NCI-H1105 (cell line): Measurements from ENCODE around the gene METTL3.

ENCODE experiments used
- DNase-seq: peaks from one replicate; lab custom pipeline; 2025; lab: John Stamatoyannopoulos, UW

METTL3 gene

DNA sequence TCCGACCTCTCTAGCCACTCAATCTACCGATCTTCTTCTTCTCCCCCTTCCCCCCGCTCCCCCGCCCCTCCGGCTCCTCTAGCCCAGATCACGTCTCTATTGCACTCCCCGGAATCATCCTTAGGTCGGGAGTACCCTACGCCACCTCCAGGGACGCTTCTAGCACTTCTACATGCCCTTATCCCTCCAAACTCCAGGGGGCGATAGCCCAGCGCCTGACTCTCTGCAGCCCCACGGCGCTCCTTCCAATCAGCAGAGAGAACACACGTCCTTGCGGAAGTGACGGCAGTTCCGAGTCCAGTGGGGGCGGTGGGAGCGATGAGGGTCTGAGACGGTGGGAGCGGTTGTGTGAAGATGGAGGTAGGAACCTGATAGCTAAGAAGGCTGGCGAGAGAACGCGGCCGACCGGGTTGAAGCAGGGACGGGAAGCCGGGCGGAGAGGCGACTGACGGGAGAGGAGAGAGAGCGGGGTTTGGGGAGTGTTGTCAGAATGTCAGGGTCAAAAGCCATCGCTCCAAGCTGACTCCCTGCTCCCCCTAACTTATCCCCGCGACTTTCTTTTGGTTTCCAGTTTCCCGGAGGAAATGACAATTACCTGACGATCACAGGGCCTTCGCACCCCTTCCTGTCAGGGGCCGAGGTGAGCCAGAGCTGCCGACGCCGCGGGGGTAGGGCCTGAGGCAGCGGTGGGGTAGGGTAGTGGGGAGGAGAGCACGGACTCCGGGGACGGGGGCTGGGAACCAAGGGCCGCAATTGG is 34.0 kb downstream of the METTL3 start, which contains the start of the genes RAB2B and TOX4:
Gene RAB2B, minus strand, starts transcription at position 35 of the 757 bp plus-strand sequence. CDS start 87 bp downstream, outside the sequence.
Gene TOX4, plus strand, starts transcription at position 271 of the 757 bp plus-strand sequence. Its CDS starts 84 bp downstream, at position 355.
- peak; percentile 98 for DNase-seq

DNA sequence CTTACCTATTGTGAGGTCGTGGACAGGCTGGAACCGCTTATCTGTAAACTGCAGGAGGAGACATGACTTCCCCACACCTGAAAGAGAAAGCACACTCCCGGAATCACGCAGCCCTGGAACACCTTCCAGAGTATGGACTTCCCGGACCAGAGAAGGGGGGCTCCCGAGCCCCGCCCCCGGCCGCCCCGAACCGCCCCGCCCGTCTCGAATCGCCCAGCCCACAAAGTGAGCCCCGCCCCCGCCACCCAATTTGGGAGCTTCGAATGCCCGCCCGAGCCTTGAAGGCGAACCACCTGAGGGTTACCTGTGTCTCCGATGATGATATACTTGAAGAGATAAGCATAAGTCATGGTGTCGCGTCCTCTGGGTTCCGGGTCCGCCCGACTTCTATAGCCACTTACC is 34.6 kb downstream of the METTL3 start:
- DNase-seq: peak; percentile 90

DNA sequence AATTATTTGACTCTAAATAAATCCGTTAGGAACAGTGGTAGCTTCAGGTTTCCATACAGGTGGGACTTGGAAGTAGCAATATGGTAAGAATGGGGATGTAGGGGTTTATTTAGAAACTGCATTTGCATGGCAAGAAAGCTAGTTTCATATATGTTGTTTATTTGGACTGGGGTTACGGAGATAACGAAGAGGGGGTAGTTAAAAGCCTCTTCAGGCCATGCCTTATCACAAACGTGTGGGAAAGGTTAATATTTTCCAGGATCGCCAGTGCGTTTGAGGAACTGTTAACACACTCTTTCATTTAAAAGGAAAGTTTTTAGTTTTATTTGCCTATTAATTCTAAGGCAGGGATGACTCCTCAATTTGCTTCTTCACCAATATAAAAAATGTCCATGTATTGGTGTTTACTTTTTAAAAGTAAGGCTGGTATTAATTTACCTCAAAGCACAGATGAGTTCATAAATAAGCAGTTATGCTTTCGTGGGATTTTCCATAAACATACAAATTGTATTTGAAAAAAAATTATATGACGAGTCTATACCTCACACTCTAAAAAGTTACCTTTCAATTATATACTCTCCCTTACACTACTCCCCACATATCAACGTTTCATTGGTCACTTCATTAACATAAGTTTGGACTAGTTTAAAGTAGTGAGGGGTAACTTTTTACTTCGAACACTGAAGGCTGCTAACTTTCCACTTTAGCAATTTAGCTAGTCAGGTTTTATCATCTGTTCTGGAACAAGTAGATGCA is 35.2 kb downstream of the METTL3 start:
- DNase-seq: no peak

DNA sequence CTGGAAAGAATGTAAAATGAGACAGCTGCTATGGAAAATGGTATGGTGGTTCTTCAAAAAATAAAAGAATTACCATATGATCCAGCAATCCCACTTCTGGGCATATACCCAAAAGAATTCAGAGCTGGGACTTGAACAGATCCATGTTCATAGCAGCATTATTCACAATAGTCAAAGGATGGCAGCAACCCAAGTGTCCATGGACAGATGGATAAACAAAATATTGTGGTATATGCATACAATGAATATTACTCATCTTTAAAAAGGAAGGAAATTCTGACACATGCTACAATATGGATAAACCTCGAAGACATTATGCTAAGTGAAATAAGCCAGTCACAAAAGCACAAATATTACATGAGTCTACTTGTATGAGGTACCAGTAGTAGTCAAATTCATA is 43.5 kb downstream of the METTL3 start:
- DNase-seq: no peak

DNA sequence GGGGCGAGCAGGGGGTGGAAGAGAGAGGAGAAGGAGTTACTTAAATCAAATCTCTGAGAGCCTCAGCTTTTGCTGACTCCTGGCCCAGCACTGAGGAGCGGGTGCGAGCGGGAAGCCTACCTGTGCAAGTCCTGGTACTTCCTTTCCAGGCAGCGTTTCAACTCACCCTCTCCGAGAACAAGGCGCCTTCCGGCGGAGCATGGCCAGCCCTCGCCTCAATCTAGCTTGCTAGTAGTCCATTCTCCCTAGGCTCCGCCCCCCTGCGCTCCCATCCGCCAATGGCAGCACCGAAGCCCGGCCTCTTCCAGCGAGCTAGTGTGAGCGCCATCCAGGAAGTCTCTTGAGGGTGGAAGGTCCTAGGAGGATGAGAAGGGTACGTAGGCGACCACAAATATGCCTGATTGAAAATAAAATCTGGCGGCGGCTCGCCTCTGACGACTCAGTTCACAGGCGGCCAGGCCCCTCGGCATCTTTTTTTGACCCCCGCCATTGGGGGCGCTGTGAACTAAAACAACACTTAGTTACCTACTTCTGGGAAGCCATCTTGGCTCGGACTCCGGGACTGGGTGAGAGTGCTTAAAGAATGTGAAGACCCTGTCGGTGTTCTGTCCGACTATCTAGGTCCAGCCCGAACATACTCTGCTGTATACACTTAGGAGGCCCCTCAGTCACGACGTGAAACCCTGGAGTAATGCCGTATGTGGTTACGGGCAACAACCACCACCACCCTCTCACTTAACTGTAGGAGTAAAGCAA is 55.0 kb downstream of the METTL3 start, which contains the start of gene CHD8:
Gene CHD8, minus strand, starts transcription at position 212 of the 756 bp plus-strand sequence. CDS start 24,480 bp downstream, outside the sequence.
- DNase-seq: peak; percentile 99

DNA sequence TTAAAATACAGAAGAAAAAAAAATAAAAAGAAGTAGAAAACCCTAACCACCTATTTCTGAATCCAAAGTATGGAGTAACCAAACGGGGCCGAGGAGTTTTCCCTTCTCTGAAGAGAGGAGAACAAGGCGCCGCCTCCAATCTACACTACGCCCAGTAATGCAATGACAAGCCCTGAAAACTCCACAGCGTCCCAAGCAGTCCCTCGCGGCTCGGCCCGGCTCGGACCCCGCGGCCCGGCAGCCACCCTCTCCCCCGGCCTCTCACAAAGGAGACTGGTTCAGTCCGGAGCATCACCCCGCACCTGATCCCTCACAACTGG is 55.6 kb downstream of the METTL3 start:
- DNase-seq: no peak

DNA sequence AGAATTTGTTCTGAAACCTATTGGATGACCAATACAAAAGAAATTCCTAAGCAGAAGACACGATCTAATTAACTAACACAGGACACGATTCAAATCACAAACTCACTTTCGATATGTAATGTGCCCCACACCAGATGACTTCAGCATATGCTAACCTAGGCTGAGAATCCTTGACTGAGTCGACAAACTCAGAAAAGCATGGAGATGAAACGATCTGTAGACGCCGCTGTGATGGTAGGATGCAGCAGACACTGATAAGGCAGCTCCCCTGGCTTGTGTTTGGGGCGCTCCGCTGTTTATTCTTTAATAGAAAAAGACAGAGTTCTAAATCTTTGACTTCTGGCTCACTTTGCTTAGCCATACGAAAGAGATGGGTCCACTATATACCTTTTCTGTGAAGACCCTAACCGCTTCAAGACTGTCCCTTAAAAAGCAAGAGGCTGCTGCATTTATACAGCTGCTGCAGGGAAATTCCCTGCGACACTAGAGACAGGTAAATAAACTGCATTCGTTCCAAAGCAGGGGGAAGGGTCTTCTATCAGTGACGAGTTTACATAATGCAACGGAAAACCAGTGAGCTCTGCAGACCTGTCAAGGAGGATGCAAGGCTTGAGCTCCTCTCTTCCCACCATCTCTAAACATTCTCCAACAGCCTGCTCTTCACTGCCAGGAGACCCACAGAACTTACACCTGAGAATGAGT is 56.1 kb downstream of the METTL3 start:
- no peak for DNase-seq

DNA sequence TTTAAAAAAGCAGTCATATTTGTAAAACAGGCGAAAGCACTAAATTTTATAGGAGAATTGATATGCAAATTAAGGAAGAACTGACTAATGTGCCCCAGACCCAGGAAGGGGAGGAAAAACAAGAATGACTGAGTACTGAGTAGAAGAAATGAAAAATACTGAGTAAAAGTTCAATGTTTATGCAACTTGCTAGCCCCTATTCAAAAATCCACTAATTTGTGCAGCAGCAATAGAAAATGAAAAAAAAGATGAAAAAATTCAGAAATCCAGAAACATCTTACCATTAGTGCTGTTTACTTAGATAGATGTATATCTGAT is 61.3 kb downstream of the METTL3 start:
- DNase-seq: no peak
